ENCODE measurements around the gene ASTN2.
A peak's percentile ranks its signal among the peaks of the same experiment; 100 is the strongest.
"Not testable (repeated sequence)": the region's sequence is repeated elsewhere in the genome, so short reads cannot be mapped to it uniquely, and the experiment has no call there.

The ASTN2 gene

GRCh38 chr9:116870566-116870965 lies 544.3 kb downstream of the ASTN2 start:
- no peak for FAIRE-seq
- DNase-seq (ENCODE audit: extremely low spot score, insufficient read length, low read depth), result no peak

DNA sequence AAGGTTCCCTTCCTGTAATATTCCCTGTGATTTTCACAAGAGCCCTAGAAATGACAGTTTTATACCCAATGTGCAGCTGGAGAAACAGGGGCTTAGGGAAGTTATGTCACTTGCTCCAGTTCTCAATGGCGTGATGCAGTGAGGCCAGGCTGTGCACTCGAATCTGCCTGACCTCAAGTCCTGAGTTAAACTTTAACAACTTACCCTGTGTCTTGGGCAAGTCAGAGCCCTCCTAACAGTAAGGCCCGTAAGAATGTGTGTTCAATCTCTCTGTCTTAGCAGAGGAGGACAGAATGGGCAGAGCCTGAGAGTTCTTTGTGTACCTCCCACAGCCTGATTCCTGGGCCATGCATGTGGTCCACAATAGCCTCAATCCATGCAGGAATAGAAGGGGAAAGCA lies 546.7 kb downstream of the ASTN2 start:
- DNase-seq (ENCODE audit: extremely low spot score, insufficient read length, low read depth) (no peak), FAIRE-seq (peak; percentile 55)

GRCh38 chr9:116861321-116861720 lies 553.5 kb downstream of the ASTN2 start:
- no peak for DNase-seq (ENCODE audit: extremely low spot score, insufficient read length, low read depth)
- FAIRE-seq, result no peak

- DNase-seq (ENCODE audit: extremely low spot score, insufficient read length, low read depth), result peak; percentile 22
- FAIRE-seq, result peak; percentile 69
These were observed 554.2 kb downstream of the ASTN2 start for GRCh38 chr9:116860509-116861120.

- DNase-seq (ENCODE audit: extremely low spot score, insufficient read length, low read depth) (no peak), FAIRE-seq (no peak)
These were observed 555.1 kb downstream of the ASTN2 start for GRCh38 chr9:116859763-116860162.

DNA sequence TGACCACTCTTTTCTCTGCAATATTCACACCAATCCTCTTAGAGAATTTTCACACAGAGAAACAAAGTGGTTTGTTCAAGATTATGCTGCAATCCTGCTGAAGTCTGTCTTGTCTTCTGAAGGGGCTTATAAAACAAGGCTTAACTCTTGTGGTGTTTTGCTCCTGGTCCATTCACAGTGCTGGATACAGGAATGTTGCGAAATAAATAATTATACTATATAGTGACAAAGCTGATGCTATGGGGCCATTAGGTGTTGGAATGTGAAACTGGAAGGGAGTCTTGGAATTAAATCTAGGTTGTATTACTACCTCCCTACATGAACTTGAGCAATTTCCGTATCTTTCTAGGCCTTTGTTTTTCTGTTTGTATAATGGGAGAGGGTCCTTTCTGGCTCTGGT lies 557.5 kb downstream of the ASTN2 start:
- no peak for FAIRE-seq
- DNase-seq (ENCODE audit: extremely low spot score, insufficient read length, low read depth), result no peak

DNA sequence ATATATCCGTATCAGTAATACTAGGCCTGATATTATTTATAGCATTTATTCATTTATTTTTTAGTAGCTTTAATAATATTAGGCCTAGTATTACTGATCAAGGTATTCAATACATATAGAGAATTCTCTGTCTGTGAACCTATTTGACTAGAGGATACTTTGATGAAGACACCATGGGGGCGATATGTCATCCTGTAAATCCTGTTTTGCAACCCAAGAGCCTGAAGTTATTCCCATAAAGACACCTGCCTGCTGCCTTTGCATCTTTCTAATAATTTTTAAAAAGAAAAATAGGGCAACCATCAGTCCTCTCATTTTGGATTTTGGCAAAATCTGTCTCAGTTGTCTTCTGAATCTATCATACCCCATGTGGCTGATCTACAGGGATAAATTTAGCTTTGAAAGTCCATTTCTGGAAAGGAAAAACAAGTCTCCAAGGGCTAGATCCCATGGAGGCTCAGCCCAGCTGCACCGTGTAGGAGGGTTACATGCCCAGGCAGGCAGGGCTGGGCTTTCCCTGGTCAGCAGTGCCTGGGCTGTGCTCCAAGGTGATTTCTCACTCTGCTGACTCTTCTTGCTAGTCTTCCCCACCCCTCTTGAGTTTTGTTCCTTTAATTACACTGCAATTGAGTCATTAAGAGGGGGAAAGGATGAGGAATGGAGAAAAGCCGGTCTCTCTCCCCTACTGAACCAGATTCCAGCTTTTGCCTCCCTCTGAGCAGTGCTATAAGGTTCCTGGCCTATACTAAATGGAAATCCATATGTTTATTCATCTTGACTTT lies 558.8 kb downstream of the ASTN2 start:
- DNase-seq (ENCODE audit: extremely low spot score, insufficient read length, low read depth) (no peak), FAIRE-seq (no peak)

DNA sequence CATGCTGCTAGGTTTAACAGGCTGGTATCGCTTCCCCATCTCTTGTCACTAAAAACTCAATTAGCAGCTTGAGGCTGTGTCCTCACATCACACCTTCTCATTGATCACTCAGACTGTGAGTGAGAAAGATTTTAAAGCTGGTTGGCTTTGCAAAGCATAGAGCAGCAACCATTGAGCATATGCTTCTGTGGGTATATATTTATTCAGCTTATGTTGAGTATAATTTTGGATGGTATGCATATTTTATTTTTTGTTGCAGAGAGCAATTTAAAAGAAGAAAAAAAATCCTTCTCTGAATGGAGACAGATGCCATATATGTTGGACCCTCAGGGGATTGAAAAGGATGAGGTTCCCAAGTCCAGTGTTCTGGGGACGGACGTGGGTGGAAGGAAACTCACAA lies 565.1 kb downstream of the ASTN2 start:
- no peak for FAIRE-seq
- no peak for DNase-seq (ENCODE audit: extremely low spot score, insufficient read length, low read depth)

- DNase-seq (ENCODE audit: extremely low spot score, insufficient read length, low read depth), result no peak
- no peak for FAIRE-seq
These were observed 570.2 kb downstream of the ASTN2 start for GRCh38 chr9:116844621-116845020.

- FAIRE-seq (no peak), DNase-seq (ENCODE audit: extremely low spot score, insufficient read length, low read depth) (no peak)
These were observed 570.8 kb downstream of the ASTN2 start for GRCh38 chr9:116843863-116844620.

DNA sequence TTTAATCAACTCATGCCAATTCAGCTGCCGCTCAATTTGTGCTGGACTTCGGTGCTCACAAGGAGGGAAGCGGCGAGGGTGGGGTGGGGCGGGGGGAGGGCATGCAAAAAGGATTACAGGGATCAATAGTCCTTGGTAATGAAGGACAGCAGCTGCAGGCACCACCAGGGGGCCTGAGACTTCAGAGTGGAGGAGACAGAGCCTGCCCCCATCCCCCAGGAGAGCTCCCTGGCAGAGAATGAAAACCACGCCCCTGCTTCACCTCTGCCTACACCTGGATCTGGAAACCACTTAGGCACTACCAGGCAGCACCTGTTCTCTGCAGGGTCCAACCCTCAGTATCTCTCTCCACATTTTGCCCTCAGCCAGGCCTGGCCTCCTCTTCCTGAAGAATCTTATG lies 572.2 kb downstream of the ASTN2 start:
- FAIRE-seq (no peak), DNase-seq (ENCODE audit: extremely low spot score, insufficient read length, low read depth) (no peak)

- not testable (repeated sequence) for FAIRE-seq; DNase-seq (ENCODE audit: extremely low spot score, insufficient read length, low read depth)
These were observed 576.4 kb downstream of the ASTN2 start for GRCh38 chr9:116838468-116838867.

GRCh38 chr9:116837018-116837989 lies 577.6 kb downstream of the ASTN2 start:
- DNase-seq (ENCODE audit: extremely low spot score, insufficient read length, low read depth) (no peak), FAIRE-seq (no peak)

GRCh38 chr9:116830321-116830720 lies 584.5 kb downstream of the ASTN2 start:
- not testable (repeated sequence) for FAIRE-seq; DNase-seq (ENCODE audit: extremely low spot score, insufficient read length, low read depth)

DNA sequence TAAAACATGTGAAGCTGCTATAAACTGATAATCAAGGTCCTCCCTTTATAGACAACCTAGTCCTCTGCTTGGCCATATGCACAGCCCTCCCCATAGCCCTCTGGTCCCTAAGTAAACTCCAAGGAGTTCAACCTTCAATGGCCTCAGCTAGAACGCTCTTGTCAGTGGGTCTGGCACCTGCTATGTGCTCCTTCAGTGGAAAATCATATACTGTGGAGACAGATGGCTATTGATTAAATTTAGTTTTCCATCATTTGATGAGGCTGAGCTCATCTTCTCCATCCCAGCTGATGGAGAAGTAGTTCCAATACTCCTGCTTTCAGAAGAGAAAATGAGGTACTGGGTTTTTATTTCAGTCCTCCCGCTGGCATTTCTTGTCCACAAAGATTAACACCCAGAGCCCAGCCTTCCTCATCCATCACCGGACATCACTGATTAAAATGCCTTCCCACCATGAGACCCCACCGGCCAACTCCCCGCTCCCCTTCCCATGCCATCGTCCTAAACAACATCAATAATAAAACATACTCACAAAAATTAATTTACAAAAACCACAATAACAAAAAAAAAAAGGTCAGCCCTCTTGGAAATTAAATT lies 593.1 kb downstream of the ASTN2 start:
- no peak for FAIRE-seq
- DNase-seq (ENCODE audit: extremely low spot score, insufficient read length, low read depth), result no peak

DNA sequence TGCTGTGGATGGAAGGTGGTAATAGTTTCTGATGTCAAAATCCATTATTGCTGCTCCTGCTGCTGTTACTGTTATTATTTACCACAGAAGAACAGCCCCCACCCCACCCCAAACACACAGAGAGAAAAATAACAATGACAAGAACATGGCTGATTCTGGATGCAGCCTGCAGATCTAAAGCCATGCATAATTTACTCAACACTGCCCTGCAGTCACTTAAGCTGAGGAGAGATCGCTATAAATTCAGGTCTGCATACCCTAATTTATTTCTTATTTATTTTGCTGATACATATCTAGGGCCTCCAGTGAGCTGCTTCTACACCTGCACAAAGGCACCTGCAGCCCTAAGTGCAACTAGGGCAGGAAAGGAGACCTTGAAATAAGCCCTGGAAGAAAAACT lies 595.7 kb downstream of the ASTN2 start:
- DNase-seq (ENCODE audit: extremely low spot score, insufficient read length, low read depth) (no peak), FAIRE-seq (no peak)

DNA sequence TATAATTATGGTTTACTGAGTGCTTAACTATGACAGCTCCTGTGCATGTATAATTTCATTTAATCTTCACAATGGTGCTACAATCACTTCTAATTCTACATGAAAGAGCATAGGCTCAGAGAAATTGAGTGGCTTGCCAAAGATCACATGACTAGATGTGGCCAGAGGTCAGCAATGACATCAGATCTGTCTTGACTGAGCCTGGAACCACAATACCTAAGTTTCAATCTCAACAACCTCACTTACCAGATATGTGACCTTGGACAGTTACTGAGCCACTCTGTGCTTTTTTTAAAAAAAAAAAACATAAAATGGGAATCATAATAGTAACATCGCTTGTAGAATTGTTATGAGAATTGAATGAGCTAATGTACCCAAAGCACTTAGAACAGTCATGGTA lies 597.1 kb downstream of the ASTN2 start:
- FAIRE-seq, result no peak
- no peak for DNase-seq (ENCODE audit: extremely low spot score, insufficient read length, low read depth)

GRCh38 chr9:116816484-116816883 lies 598.4 kb downstream of the ASTN2 start:
- no peak for FAIRE-seq

GRCh38 chr9:116815835-116816234 lies 599.0 kb downstream of the ASTN2 start:
- DNase-seq (ENCODE audit: extremely low spot score, insufficient read length, low read depth) (no peak), FAIRE-seq (no peak)

More at GRCh38 chr9:116816484-116816883, 598.4 kb downstream of the ASTN2 start:
- DNase-seq (ENCODE audit: extremely low spot score, insufficient read length, low read depth), result no peak

GRCh38 chr9:116813031-116813300 lies 601.9 kb downstream of the ASTN2 start:
- DNase-seq (ENCODE audit: extremely low spot score, insufficient read length, low read depth) (no peak), FAIRE-seq (no peak)

All from GM18507 (cell line).